Stimulated activated CD8-positive, alpha-beta memory T cell treated with anti-CD3 and anti-CD28 coated beads, Interleukin-4, amount 100 ng/mL, for 48 hours (primary cell): ENCODE data around the gene CCDC185.

Experiments
- DNase-seq: peaks from one replicate; pipeline ENCODE4 v3.0.0-alpha.2; 2020

CCDC185 gene

GRCh38 chr1:223393275-223394214, at the start of gene CCDC185:
CCDC185 (plus strand) TSS chr1:223393415; CDS start chr1:223393476, 61 bp downstream.
- DNase-seq, result no peak

- DNase-seq, result no peak
These were observed 49.5 kb upstream of the CCDC185 start for GRCh38 chr1:223343692-223344091.

- no peak for DNase-seq
These were observed 48.7 kb upstream of the CCDC185 start for GRCh38 chr1:223344491-223344890.

GRCh38 chr1:223345720-223346119, 47.5 kb upstream of the CCDC185 start:
- DNase-seq, result no peak

GRCh38 chr1:223346311-223346710, 46.9 kb upstream of the CCDC185 start:
- DNase-seq, result no peak

GRCh38 chr1:223347583-223347982, 45.6 kb upstream of the CCDC185 start:
- DNase-seq, result no peak

- no peak for DNase-seq
These were observed 44.8 kb upstream of the CCDC185 start for GRCh38 chr1:223348439-223348838.

GRCh38 chr1:223349241-223349640, 44.0 kb upstream of the CCDC185 start:
- DNase-seq, result no peak

GRCh38 chr1:223350361-223350908, 42.8 kb upstream of the CCDC185 start:
- no peak for DNase-seq

GRCh38 chr1:223352944-223353343, 40.3 kb upstream of the CCDC185 start:
- DNase-seq, result no peak

- no peak for DNase-seq
These were observed 39.3 kb upstream of the CCDC185 start for GRCh38 chr1:223353939-223354338.

GRCh38 chr1:223355699-223356098, 37.5 kb upstream of the CCDC185 start:
- no peak for DNase-seq

GRCh38 chr1:223358826-223359225, 34.4 kb upstream of the CCDC185 start:
- DNase-seq, result no peak

GRCh38 chr1:223363057-223363855, 30.0 kb upstream of the CCDC185 start:
- DNase-seq, result peak; percentile 46

- peak; percentile 67 for DNase-seq
These were observed 29.1 kb upstream of the CCDC185 start, which contains the start of gene SUSD4 for GRCh38 chr1:223363856-223364684. SUSD4 (minus strand) TSS chr1:223364176; CDS start chr1:223363425, 751 bp downstream.

GRCh38 chr1:223364685-223365382, 28.4 kb upstream of the CCDC185 start:
- peak; percentile 45 for DNase-seq

GRCh38 chr1:223374064-223374610, 19.1 kb upstream of the CCDC185 start:
- DNase-seq, result no peak

- no peak for DNase-seq
These were observed 14.5 kb upstream of the CCDC185 start for GRCh38 chr1:223378754-223379153.

GRCh38 chr1:223386013-223386412, 7.2 kb upstream of the CCDC185 start:
- no peak for DNase-seq

GRCh38 chr1:223390618-223391017, 2.6 kb upstream of the CCDC185 start:
- DNase-seq, result no peak

- no peak for DNase-seq
These were observed 1.0 kb downstream of the CCDC185 start for GRCh38 chr1:223394242-223394641.
